ENCODE data around the gene OPCML.

Gene OPCML

DNA sequence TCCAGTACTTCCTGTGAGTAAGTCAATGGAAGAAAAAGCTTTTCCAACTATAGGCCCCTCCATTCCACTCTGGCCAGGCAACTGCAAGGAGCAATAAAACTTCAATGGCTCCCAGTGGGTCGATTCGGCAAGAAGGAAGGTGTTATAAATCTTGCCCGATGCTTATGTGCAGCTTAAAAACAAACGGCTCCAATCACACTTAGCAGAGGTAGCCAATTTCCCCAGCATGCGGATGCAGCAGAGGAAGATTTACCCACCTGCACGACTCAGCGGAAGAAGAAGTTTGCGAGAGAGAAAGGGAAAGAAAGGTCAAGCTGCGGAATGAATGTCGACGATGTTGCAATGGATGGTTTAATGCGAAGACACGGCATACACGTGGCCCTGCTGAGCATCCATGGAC lies 141.5 kb downstream of the OPCML start:
- ChIA-PET POLR2A (ENCODE audit: low non-redundant PET) (no interaction called here), CTCF (interaction anchor here (0.7 kb wide), 1 partner anchor 108 kb away, joined by 3 read pairs; no protein-coding TSS in a partner anchor)
- DNase-seq (ENCODE audit: low spot score): no peak
- TF ChIP-seq, protein P1, sequence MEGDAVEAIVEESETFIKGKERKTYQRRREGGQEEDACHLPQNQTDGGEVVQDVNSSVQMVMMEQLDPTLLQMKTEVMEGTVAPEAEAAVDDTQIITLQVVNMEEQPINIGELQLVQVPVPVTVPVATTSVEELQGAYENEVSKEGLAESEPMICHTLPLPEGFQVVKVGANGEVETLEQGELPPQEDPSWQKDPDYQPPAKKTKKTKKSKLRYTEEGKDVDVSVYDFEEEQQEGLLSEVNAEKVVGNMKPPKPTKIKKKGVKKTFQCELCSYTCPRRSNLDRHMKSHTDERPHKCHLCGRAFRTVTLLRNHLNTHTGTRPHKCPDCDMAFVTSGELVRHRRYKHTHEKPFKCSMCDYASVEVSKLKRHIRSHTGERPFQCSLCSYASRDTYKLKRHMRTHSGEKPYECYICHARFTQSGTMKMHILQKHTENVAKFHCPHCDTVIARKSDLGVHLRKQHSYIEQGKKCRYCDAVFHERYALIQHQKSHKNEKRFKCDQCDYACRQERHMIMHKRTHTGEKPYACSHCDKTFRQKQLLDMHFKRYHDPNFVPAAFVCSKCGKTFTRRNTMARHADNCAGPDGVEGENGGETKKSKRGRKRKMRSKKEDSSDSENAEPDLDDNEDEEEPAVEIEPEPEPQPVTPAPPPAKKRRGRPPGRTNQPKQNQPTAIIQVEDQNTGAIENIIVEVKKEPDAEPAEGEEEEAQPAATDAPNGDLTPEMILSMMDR (conservative IDR thresholded peaks at IDR 0.05; ENCODE audit: low read depth): no peak
- H3K27ac ChIP-seq: no peak overlapping the region

DNA sequence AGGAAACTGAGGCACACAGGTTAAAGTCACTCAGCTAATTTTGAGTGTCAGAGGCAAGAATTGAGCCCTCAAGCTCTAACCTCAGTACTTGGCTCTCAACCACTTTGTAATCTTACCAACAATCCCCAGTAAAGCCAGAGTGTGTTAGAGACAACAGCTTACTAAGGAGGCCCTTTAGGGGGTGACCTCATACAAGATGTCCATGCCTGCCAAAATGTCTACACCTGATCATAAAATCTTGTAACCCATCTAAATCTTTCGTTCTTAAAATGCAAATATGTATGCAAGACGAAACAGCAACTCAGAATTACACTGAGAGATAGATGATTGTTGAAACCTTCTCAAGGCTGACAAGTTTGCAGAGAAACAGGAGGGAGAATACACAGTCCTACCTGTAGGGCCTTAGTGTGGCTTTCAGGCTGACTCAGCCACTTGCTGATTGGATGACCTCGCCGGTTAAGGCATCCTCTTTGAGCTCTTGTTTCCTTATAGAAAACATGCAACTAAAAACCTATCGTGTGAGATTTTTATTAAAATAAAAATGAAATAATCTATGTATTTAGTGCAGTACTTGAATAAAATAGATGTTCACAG lies 143.2 kb downstream of the OPCML start:
- H3K27ac ChIP-seq: no peak overlapping the region
- DNase-seq (ENCODE audit: low spot score): no peak
- TF ChIP-seq, protein P1 (conservative IDR thresholded peaks at IDR 0.05; ENCODE audit: low read depth): no peak
- ChIA-PET CTCF (no interaction called here), POLR2A (ENCODE audit: low non-redundant PET) (no interaction called here)

DNA sequence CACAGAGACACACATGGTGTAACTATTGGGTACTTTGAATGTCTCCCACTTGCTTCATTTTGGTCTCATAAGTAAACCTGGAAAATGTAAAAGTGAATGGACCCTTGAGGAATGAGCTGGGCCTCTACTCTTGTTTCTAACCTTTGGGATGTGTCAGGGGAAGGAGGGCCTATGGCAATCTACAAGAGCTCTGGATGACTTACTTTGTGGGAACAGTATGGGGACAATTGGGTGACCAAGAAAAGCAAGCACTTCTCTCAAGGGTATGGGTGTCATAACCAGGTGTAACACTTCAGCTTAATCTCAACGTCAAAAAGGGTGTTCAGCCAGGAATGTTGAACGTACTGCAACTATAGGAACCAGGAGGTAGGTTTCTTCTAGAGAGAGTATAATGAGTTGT lies 144.0 kb downstream of the OPCML start:
- no peak overlapping the region for H3K27ac ChIP-seq
- no peak for DNase-seq (ENCODE audit: low spot score)
- ChIA-PET POLR2A (ENCODE audit: low non-redundant PET) (no interaction called here), CTCF (no interaction called here)
- TF ChIP-seq, protein P1 (conservative IDR thresholded peaks at IDR 0.05; ENCODE audit: low read depth): no peak

DNA sequence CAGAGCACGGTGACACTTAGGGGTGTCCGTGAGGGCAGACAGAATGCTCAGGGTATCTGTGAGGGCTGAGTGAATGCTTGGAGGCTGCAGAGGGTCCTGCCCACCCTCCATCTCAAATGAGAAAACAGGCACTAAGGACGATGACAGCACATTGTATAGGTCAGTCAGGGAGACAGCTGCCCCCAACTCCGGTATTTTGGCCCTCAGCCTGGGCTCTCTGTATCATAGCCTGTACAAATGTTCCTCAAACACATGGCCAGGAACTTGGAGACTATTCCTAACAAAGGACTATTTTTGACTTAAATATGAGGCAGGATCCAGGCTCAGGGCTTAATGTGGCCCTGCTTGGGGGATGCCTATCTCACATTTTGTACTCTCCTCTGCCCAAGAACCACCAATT lies 145.4 kb downstream of the OPCML start:
- ChIA-PET CTCF (no interaction called here), POLR2A (ENCODE audit: low non-redundant PET) (no interaction called here)
- TF ChIP-seq, protein P1 (conservative IDR thresholded peaks at IDR 0.05; ENCODE audit: low read depth): no peak
- DNase-seq (ENCODE audit: low spot score): no peak
- no peak overlapping the region for H3K27ac ChIP-seq

DNA sequence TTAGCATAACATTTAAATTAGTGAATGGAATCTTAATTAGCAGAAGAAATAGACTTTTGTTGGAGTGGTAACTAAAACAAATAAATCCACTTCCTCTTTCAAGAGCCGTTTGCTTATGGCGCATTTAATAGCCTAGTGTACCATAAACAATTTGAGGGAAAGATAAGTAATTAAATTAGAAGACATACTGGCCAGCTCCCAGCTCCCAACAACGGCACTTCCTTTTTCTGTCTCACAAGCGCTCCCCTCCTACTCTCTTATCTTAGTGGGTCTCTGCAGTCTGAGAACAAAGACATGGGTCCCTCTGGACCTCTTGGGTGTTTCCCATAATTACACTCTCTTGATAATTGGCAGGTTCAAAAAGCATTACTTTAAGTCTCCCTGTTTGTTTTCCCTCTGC lies 146.0 kb downstream of the OPCML start:
- POLR2A ChIA-PET (ENCODE audit: low non-redundant PET): no interaction called here
- CTCF ChIA-PET: interaction anchor here (0.6 kb wide), 1 partner anchor 1474 kb away, joined by 4 read pairs; no protein-coding TSS in a partner anchor
- H3K27ac ChIP-seq: no peak overlapping the region
- DNase-seq (ENCODE audit: low spot score): no peak
- TF ChIP-seq, protein P1 (conservative IDR thresholded peaks at IDR 0.05; ENCODE audit: low read depth): no peak

DNA sequence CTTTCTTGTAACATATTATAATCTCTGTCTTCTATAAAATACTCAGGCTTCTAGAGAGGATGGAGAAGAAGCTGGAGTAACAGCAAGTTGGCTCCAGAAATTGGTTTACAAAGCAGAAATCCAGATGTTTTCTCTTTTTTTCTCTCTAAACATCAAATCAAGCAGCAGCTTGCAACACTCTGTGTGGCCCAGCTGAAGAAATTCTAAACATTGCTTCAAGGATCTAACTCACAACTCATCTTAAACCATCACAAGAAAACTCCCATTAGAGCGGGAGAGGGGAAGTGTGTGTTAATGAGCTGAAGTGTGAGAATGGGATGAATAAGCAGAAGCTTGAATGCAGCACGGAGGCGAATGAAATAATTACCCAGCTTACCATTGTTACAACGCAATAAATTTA lies 146.5 kb downstream of the OPCML start:
- no peak overlapping the region for H3K27ac ChIP-seq
- DNase-seq (ENCODE audit: low spot score): no peak
- CTCF ChIA-PET: interaction anchor here (0.6 kb wide), 1 partner anchor 1475 kb away, joined by 4 read pairs; no protein-coding TSS in a partner anchor
- POLR2A ChIA-PET (ENCODE audit: low non-redundant PET): no interaction called here
- TF ChIP-seq, protein P1 (conservative IDR thresholded peaks at IDR 0.05; ENCODE audit: low read depth): no peak
